ENCODE data around the gene CCDC142. TPM values are rescaled to one million over a fixed set of nuclear protein-coding genes. Genes with fewer than 3 reads are reported as not detected.

The CCDC142 gene
- total and polyA plus RNA-seq, 2 of the 8 experiments (the other 6 are each of a cell fraction or from before 2014, with no cell fraction given): 6.0 to 10.7 TPM

GRCh38 chr2:74528600-74529356 lies 46.0 kb upstream of the CCDC142 start:
- H3K23ac ChIP-seq (ENCODE audit: insufficient read length): no peak overlapping the region
- 0 out of 2 replicates have a peak, but pooled peaks have one; percentile 1 for TF ChIP-seq BACH1 (IDR thresholded peaks at IDR 0.05; ENCODE audit: low read length)
- no peak for TF ChIP-seq GABPA (IDR thresholded peaks at IDR 0.05; ENCODE audit: borderline replicate concordance, insufficient read depth, low read length)
- peak; percentile 58 for TF ChIP-seq MAX (IDR thresholded peaks at IDR 0.05)
- TF ChIP-seq SIN3A (conservative IDR thresholded peaks at IDR 0.05 in 1 of 2, IDR thresholded peaks at IDR 0.05 in 1 of 2; ENCODE audit: low read depth in 1 of 2, low read length in 2 of 2): no peak
- TF ChIP-seq NANOG (IDR thresholded peaks at IDR 0.05; ENCODE audit: insufficient read depth, low read depth, low read length, poor library complexity, severe bottlenecking): no peak
- TF ChIP-seq EGR1 (IDR thresholded peaks at IDR 0.05; ENCODE audit: borderline replicate concordance, low read depth, low read length): no peak
- no peak for TF ChIP-seq GTF2F1 (IDR thresholded peaks at IDR 0.05; ENCODE audit: borderline replicate concordance, low read depth, low read length)
- H2BK120ac ChIP-seq (replicated peaks; ENCODE audit: low read depth, low read length): no peak overlapping the region
- H4K20me1 ChIP-seq (replicated peaks in 1 of 2; ENCODE audit: control insufficient read depth in 1 of 2, insufficient read depth in 2 of 2, low read length in 2 of 2): peaks cover 3 to 6% of the 10 kb centered on the region in 2 experiments
- peak overlapping the region; percentile 75 for H3K56ac ChIP-seq (replicated peaks; ENCODE audit: insufficient read length, low read depth, low read length)
- H3K36me3 ChIP-seq (ENCODE audit: control insufficient read depth in 2 of 4, insufficient read depth in 4 of 4, low read length in 3 of 4): peaks cover 6 to 27% (median 24%) of the 10 kb centered on the region in 4 experiments; a peak in 7 of 8 replicates
- H3K79me1 ChIP-seq (ENCODE audit: low read depth, low read length): peaks cover 10% of the 10 kb centered on the region
- H3K4me2 ChIP-seq (ENCODE audit: insufficient read depth in 1 of 2, low read depth in 2 of 2, low read length in 2 of 2): peak overlapping the region; percentile 60 to 94
- no peak for DNase-seq (ENCODE audit: low read depth in 1 of 2, low spot score in 2 of 2)
- no peak for FAIRE-seq
- peak overlapping the region; percentile 93; the same call in 1 of the 2 replicates for H2AFZ ChIP-seq (ENCODE audit: low read length)
- 17% methylated on average over 29 of the region's 29 CpGs; no CpG with 5 or more reads in 1 of the 2 experiments for WGBS, 2 experiments (ENCODE audit: extremely low coverage in 1 of 2, insufficient coverage in 1 of 2, insufficient read length in 1 of 2, insufficient replicate concordance in 2 of 2, low coverage in 1 of 2, low lambda C conversion rate in 2 of 2, missing lambda C conversion rate in 1 of 2)
- H3K79me2 ChIP-seq (ENCODE audit: control insufficient read depth in 1 of 2, insufficient read depth in 2 of 2, low read length in 2 of 2): peaks cover 0 to 18% of the 10 kb centered on the region in 2 experiments; a peak in 2 of 4 replicates
- H2AK5ac ChIP-seq (ENCODE audit: low read depth, low read length): peak overlapping the region; percentile 61; the same call in 1 of the 2 replicates
- ChIA-PET CTCF (ENCODE audit: partially characterized antibody) (interaction anchor here (1.0 to 7.0 kb wide), 7 partner anchors 10 to 59 kb away, joined by 3 to 53 read pairs (median 4); partner anchors contain the start of genes CCDC142, MRPL53 and TTC31), POLR2A (ENCODE audit: partially characterized antibody) (interaction anchor here (0.8 to 5.9 kb wide), 19 partner anchors 9 to 103 kb away, joined by 3 to 73 read pairs (median 9); partner anchors contain the start of genes CCDC142, LBX2, LOXL3 and MRPL53)
- H3K9ac ChIP-seq (replicated peaks in 1 of 4; ENCODE audit: extremely low read depth in 1 of 4, low read depth in 3 of 4, low read length in 3 of 4): peak overlapping the region; percentile 89 to 95 (median 94)
- H3K18ac ChIP-seq (ENCODE audit: extremely low read depth, low read length): peak overlapping the region; percentile 85; the same call in 1 of the 2 replicates
- H3K27ac ChIP-seq (ENCODE audit: low read depth, low read length): peak overlapping the region; percentile 90
- H2BK12ac ChIP-seq (ENCODE audit: low read depth, low read length): no peak overlapping the region; the same call in 1 of the 2 replicates
- peaks cover 4 to 13% (median 6%) of the 10 kb centered on the region in 4 experiments; a peak in 6 of 7 replicates for H3K4me1 ChIP-seq (replicated peaks in 1 of 4; ENCODE audit: control insufficient read depth in 3 of 4, insufficient read depth in 4 of 4, low read length in 3 of 4)
- H4K8ac ChIP-seq (ENCODE audit: extremely low read depth, insufficient read depth, low read length): peak overlapping the region; percentile 97; the same call in 1 of the 2 replicates
- H3K9me3 ChIP-seq (ENCODE audit: insufficient read depth in 2 of 2, low read depth in 1 of 2, low read length in 1 of 2): no peaks in the 10 kb centered on the region
- H3K4ac ChIP-seq (replicated peaks; ENCODE audit: insufficient read length, low read depth, low read length): peak overlapping the region; percentile 87
- H4K5ac ChIP-seq (ENCODE audit: insufficient read length, low read depth, low read length): peak overlapping the region; percentile 81
- peak overlapping the region; percentile 63; the same call in 1 of the 2 replicates for H2BK15ac ChIP-seq (ENCODE audit: low read length)
- H3K14ac ChIP-seq (ENCODE audit: insufficient read length): no peak overlapping the region
- peak overlapping the region; percentile 48 for H4K91ac ChIP-seq (replicated peaks; ENCODE audit: insufficient read length, low read length)
- H2BK5ac ChIP-seq (ENCODE audit: low read depth, low read length): peak overlapping the region; percentile 94
- H3K4me3 ChIP-seq (ENCODE audit: extremely low read depth in 1 of 4, insufficient read depth in 2 of 4, low read depth in 3 of 4, low read length in 4 of 4): peak overlapping the region; percentile 85 to 99 (median 92)
- no peak overlapping the region for H2BK20ac ChIP-seq (ENCODE audit: low read length)
- H3K27me3 ChIP-seq (replicated peaks in 1 of 4; ENCODE audit: control insufficient read depth in 3 of 4, extremely low read depth in 1 of 4, insufficient read depth in 3 of 4, low read length in 3 of 4): no peaks in the 10 kb centered on the region; a peak in 1 of 7 replicates
- H3K23me2 ChIP-seq (ENCODE audit: low read depth, low read length): peaks cover 9% of the 10 kb centered on the region; the same call in 1 of the 2 replicates

Measured in H1 (cell line).